GM21390 (cell line): Measurements from ENCODE around the gene C4orf50.

ENCODE experiments used
- ATAC-seq: cut with Tn5 transposase; IDR thresholded peaks from one replicate; pipeline ENCODE4 v1.9.1; 2021; ENCODE audit not compliant: unreplicated experiment

The C4orf50 gene

DNA sequence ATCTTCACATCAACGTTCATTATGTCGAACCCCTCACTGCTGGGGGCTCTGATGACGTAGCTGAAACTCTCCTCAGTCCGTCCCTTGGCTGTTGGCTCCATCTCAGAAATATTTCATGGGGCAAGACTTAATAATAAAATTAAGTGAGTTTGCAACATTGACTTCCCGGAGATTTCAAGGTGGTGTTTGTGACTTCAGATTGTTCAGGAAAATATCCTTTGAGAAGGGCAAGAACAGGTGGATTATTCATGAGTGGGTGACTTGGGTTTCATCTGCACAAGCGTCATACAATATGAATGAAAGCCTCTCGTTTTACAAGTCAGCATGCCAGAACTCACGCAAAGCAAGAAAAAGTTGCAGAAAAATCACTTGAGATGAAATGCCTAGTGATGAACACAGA is at the start of gene C4orf50:
Gene C4orf50 (minus strand): TSS at position 101 of the 400 bp plus-strand sequence.
- ATAC-seq, result no peak

DNA sequence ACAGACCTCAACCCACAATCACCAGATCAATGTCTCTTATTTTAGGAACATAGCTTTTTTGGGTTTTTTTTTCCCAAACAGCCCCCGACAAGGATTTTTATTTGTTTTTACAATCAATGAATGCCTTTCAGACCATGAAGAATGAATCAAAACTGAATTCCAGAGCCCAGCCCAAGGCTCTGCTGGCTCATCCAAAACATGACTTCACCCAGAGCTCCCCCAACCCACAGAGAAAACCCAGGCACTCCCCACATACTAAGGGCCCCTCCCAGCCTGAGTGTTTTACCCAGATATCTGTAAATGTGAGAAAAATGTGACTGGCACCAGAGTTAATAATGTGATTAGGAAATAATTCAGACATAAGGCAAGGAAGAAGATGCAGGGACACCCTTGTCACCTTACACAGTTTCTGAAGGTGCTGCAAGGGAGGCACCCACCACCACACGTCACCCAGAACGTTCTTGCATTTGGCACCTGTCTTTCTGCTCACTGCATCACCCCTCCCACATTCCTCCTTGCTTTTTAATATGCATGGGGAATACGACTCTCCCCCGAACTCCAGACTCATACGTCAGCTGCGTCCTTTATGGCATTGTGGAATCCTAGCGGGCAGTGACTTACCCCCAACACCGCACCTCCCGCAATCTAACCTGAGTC is 47.8 kb upstream of the C4orf50 start:
- ATAC-seq, result no peak

DNA sequence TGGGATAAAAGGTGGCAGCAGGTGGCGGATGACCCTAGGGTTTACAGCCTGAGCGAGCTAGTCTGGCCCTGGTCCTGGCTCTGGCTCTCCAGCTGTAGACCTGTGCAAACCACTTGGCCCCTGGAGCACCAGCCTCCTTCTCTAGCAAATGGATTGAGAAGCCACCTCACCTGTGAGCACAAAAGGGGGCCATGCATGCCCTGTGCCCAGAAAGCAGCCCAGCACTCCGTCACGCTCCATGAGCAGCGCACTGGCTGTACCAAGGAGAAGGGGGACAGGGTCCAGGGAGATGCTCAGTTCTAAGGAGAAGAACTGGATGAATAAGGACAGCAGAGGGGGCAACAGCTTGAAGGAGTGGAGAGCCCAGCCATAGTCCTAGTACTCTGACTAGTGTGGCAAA is 46.9 kb upstream of the C4orf50 start:
- no peak for ATAC-seq

DNA sequence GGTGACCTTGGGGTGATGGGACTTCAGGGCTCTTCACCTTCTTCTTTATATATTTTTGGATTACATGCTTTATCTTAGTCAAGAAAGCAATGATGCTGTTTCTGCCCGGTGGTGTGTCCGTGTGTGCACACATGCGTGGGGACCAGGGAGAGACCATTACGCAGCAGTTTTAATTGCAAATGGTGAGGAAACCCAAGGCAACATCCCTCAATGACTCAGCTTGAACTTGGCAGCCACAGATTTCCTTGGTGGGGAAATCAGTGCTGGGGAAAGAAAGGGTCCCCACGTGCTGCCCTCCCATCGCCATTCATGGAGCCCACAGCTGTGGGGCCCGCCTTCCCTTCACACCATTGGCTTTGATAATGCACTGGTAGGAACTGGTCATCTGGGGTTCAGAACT is 46.2 kb upstream of the C4orf50 start:
- no peak for ATAC-seq

DNA sequence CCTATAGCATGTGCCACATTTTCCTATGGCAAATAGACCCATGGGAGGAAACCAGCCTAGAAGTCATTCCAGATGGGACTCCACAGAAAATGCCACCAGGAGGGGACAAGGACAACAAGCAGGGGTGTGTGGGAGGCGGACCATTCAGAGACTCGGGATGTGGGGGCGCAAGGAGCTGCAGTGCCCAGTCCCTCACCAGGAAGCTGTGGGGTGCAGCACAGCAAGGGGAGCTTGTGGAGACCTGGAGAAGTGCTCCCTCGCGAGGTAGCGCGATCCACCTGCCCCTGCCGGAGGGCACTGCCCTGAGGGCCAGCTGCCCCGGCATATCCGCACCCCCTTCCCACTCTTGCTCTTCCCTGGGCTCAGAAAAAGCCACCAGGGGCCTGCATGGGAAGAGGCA is 45.5 kb upstream of the C4orf50 start:
- ATAC-seq, result no peak

DNA sequence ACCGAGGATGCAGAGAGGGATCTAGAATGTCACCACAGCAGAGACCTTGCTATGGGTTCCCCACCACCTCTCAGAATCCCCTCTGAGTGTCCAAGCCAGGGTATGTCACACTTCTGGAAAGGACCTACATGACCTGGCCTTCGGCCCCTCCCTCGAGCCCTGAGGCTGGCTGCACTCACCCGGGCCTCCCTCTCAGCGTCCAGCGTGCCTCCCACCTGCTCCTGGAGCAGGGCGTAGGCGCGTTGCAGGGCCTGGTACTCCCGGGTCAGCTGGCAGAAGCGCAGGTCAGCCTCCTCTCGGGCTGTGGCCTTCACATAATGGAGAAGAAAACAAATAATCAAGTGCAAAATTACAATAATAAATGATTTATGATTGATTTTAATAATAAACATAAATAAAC is 43.9 kb upstream of the C4orf50 start:
- no peak for ATAC-seq

DNA sequence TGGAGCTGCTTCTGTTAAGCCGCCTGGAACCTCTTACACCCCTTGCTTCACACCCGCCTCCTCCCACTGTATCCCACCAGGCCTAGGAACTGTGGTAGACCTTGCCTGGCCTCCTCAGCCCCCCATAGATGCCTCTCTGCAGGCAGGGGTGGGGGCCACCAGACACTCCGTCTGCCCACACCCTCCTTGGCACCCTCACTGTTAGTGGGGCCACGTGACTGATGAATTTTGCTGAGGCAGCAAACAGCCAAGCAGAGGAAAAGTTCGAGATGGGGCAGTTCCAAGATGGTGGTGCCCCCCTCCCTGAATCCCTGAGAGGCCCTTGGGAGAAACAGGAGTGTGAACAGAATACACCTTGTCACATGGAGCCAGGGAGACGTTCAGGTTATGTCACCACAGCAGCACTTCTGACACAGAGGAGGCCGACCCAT is 41.2 kb upstream of the C4orf50 start:
- ATAC-seq, result no peak

DNA sequence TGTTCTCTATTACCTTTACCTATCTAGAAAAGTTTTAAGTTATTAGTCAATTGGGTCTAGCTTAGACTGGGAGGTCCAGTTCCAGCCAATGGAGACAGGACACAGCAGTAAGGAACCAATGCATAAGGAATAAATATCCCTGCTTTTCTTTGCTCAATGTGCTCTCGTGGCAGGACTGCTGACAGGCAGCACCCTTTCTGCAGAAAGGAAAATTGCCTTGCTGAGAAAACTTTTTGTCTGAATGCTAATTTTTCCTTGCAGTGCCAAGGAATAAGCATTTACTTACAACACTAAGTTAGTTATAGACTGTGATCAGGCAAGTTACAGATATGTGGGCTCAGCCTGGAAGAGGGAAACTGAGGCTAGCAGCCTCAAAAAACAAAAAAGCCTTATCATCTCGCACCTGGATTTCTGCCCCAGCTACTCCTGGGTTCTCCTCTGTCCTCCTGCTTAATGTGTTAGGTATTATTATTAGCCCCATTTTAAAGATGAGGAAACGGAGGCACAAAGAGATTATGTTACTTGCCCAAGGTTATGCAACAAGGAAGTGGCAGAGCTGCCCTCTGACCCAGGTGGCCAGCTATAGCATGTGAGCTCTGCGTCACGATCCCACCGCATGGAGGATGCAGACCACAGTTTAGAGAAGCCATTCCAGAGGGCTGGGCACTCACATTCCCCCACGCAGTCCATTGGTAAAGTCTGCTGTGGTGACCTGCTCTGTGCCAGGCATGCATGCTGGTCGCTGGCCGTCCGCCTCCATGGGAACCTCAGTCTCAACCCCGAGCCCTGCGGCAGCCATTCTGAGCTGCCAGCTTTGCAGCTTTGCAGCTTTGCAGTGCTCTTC is 40.5 kb upstream of the C4orf50 start:
- no peak for ATAC-seq

DNA sequence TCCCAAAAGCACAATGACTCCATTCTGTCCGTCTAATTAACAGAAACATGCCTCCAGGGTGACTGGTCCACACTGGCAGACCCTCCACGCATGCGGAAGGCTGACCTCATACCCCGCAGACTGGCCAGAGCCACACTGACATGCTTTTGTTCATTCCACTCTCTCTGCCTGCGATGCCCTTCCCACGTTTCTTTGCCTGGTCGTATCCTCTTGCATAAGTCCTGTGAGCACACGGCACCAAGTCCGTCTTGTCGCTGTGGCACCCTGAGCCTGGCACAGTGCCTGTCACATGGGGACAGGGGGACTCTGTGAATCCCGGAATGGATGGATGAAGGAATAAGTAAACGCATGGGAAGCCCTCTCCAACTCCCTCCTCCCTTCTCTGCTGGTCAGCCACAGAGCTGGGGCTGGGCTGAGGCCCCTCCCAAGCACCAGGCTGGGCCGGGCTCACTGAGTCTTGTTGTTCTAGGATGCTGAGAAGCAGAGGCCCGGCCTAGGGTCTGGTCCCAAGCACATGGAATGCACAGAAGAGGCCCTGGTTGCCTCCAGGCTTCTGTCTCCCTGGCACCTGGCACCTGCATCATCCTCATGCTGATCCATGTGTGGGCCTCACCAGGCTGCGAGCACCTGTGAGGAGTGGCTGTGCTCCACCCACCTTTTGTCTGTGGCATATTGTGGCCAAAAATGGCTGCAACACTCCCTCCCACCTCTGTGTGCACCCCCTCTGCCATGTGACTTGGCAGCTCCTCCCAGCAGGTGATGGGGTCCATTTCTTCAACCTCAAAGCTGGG is 38.9 kb upstream of the C4orf50 start:
- ATAC-seq, result no peak

DNA sequence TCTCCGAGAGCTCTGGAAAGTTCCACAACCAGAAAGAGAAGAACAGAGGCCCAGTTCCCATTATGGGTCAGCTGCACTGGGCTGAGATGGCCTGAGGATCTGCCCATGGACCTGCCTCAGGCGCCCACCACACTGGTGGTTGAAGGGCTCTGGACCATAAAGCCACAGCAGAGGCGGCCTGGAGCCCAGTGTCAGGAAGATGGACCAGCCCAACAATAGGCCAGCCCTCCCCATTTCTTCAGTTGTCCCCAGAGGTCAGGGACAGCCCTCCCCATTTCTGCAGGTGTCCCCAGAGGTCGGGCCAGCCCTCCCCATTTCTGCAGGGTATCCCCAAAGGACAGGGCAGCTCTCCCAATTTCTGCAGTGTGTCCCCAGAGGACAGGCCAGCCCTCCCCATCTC is 37.2 kb upstream of the C4orf50 start:
- ATAC-seq, result no peak

DNA sequence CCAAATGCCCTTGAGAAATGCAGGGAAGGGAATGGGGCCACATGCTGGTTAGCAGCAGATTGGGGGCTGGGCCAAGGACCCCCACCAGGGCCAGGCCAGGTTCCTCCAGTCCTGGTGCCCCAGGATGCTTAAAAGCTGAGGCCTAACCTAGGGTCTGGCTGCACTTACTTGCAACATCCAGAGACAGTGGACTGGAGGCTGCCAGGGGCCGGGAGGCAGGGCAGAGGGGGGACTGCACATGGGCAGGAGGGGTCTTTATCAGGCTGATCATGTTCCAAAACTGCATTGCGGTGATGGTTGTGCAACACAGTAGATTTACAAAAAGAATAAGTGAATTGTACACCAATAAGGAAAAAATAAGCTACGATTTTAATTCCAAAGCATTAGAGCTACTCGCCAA is 36.8 kb upstream of the C4orf50 start:
- ATAC-seq, result no peak

DNA sequence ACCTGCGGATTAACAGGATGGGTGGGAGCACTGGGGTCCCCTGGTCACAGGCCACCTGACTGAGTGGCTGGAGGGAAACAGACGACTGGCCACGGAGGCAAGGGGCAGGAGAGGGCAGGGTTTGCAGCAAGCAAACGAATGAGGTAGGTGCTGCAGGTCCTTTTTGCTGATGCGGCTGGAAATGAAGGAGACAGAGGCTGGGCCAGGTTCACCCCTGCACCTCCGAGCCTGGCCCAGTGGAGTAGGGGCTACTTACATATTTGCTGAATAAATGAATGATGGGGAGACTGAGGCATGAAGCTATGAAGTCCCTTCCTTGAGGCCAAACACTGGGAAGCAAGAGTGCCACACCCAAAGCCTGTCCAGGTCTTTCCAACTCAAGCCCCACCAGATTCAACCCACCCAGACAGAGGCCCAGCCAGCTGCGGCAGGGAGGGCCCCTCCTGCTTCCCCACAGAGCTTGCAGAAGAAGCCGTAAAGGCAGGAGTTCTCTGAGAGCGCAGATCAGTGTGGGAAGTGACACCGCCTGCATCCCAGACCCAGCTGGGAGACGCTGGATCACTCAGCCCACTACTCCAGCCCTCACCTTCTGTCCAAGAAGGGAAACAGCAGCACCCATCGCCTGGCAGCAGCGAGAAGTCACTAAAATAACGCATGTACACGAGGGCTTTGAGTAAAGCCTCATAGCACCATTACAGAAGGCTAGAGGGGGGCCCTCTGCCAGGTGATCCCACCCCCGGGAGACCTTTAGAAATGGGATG is 36.1 kb upstream of the C4orf50 start:
- no peak for ATAC-seq

DNA sequence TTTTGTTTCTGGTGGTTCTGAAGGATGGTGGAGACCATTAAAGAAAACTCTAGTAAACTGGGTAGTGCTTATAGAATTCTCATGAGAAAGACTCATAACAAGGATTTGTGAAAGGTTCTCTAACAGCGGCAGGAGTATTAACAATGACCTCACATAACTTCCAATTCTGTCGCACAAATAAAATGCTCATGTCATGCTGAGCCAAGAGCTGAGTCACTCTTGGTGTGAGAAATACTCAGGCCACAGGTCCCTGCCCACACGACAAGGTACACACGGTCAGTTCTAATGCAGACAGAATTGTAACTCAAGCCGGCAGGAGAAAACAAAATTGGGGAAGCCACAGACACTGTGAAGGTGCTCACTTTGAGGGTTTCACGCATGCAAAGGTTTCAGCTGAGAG is 34.4 kb upstream of the C4orf50 start:
- no peak for ATAC-seq

DNA sequence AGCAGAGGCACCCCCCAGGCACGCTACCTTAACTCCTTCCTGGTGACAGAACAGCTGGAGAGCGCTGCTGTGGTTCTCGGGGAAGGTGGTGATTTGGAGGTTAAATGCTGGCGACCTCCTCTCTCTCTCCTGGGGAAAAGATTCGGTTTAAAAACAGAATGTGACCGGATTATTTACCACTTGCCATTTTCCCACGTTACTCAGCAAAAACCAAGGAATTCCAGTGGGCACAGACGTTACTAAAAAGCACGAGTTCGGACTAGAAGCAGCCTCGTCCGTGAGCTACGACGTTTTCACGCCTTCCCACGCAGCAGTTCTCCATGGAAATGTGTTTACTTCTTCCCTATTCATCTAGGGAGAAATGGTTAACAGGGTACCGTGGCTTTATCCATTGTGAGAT is 32.3 kb upstream of the C4orf50 start:
- ATAC-seq, result no peak

DNA sequence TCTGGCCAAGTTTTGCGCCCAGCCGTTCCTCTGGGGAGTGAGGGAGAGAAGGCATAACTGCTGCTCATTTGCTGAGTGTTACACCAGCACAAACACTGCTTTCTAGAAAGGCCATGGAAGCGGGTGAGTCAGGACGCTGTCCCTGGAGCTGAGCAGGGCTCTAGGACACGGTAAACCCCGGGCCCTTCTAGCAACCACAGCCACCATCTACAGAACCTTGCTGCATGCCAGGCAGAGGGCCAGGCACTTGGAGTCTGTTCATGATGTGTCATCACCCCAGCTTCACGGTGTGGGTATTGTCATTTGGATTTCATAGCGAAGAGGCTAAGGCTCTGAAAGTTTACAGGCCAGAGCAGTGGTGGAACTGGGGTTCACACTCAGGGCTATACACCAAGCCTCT is 31.8 kb upstream of the C4orf50 start:
- ATAC-seq, result no peak

DNA sequence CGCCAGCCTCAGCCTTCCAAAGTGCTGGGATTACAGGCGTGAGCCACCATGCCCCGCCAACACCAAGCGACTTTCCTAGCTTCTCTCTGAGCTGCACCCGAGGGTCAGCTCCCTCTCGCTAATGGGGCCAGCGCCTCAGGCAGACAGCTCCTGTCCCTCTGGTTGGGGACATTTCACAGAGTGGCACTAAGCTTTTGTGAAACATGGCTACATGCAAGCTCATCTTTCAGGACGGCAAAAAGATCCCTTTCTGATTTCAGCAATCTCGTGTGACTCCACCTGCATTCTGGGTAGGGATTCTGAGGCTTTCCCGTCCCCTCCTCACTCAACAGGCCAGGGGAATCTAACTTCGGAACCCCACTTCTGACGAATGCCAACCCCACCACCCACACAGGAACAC is 31.0 kb upstream of the C4orf50 start:
- ATAC-seq, result no peak

DNA sequence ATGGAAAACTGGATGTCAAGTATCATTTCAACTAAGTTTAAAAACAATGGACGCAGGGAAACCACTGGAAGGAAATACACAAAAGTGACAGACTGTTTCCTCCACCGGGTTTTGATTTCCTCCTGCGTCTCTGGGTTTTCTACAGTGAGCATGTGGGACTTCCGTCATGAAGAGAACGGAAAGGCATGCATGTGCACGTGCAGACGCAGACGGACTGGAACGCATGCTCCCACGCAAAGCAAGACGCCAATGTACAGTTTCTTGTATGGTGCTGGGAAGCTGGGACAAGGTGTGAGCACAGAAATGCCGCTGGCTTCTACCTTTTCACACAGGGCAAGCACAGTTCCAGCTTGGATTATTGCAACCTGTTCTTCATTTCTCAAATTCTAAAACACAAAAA is 30.3 kb upstream of the C4orf50 start:
- no peak for ATAC-seq

DNA sequence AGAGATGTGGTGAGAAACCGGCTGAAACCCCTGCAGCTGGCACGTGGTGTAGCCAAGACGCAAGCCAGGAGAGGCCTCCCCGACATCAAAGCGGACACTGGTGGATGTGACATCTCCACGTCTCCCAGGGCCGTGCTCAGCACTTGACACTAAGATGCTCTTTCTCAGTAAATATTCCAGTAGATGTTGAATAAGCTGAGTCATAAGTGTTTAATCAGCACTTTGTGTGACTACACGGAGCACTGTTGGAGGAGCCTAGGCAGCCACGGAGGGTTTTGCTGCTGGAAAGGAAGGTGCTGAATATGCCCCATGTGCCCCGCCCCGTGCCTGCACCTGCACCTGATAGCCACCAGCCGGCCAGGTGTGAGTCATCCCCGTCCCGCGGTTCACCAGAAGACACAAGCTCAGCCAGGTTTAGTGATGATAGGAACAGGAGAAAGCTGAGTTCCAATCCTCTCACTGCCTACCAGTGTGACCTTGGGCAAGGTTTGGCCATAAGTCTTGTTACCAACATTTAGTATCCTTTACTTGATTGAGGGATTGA is 29.0 kb upstream of the C4orf50 start:
- no peak for ATAC-seq

DNA sequence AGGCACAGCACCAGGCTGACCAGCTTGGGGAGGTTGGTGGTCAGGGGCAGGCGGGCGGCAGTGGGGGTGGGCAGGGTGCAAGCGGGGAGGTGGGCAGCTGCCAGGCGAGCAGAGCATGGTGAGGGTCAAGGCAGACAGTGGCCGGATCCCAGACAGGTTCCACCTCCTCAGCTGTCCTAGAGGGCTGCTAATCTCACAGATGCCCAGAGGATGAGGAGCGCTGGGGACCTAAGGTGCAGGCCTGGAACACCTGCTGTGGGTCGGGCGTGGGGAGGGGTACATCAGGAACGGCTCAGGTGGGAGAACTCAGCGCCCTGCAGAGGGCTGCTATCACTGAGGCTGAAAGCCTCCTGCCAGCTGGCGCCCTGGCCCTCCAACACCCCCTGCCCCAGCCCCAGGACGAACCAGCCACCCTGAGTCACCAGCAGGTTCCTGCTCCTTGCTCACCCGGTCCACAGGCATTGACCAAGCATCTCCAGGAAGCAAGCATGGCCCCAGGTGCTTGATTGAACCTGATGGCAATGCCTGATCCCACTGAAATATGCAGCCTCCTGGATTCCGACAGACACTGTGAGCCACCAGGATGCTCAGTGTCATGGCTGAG is 28.4 kb upstream of the C4orf50 start:
- ATAC-seq, result no peak

DNA sequence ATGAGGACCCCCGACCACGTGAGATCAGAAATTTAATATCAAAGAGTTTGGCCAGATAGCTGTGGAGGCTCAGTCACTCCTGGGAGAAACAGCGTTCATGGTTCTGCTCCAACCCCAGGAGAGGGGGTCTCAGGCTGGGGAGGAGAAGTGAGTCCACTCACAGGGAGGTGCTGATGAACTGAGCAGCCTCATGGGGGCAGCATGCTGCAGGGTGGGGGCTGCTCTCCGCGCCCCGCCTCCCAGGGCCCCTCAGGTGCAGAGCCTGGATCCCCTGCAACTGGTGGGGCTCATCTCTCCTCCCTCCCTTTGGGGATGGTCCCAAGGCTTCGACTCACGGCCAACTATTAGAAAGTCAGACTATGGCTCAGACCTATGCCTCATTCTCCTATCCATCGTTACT is 26.6 kb upstream of the C4orf50 start:
- ATAC-seq, result no peak
